K562 (cell line): ENCODE results near the gene CCDC172. TPM values are rescaled to one million over a fixed set of nuclear protein-coding genes. Genes with fewer than 3 reads are reported as not detected.

Experiments used
- ATAC-seq: fragments of 200-7000 bp; cut with Tn5 transposase; 3 replicates; pipeline ENCODE4 v1.9.1; 2020; ENCODE audit warnings: moderate library complexity
- BruUV-seq: library from RNA; stranded (reverse); fragments of 400-500 nt; replicated peaks from 2 replicates; lab custom pipeline; 2021; lab: Mats Ljungman, UMichigan
- CTCF ChIA-PET: fragments of 300-600 bp; formaldehyde crosslinking; extraction: SDS; loops from one replicate; lab custom pipeline; 2021; ENCODE audit warnings: low intra/inter-chr PET ratio; lab: Yijun Ruan, JAX
- POLR2A ChIA-PET: fragments of 300-600, 350-650 bp; sonication (Branson Sonifier 250); formaldehyde crosslinking; extraction: SDS; loops from one replicate; lab custom pipeline; 2021; ENCODE audit warnings: antibody characterized with exemption, inconsistent platforms; lab: Yijun Ruan, JAX
- DNase-seq, 4 experiments: peaks; one replicate each; pipeline versions ENCODE4 v3.0.0 to v3.0.0-alpha.2; 2011 to 2018; ENCODE audit warnings: low spot score in 3 of 4, mixed read lengths in 3 of 4; ENCODE audit errors: extremely low read depth in 1 of 4
- FAIRE-seq: peaks from 2 replicates; lab custom pipeline; 2011; peaks lifted over from hg19 to GRCh38; lab: Jason Lieb, UNC
- H2AFZ ChIP-seq: 2 replicates; pipeline ENCODE4 v1.6.0; 2011; ENCODE audit warnings: low read depth, low read length, control low read depth, inconsistent platforms
- H3K27ac ChIP-seq: fragments of 200-600 bp; 3 replicates; pipeline ENCODE4 v1.8.0; 2011; ENCODE audit warnings: low read depth, mild to moderate bottlenecking, control low read depth, inconsistent platforms, low read length, moderate library complexity, mixed read lengths; ENCODE audit errors: extremely low read depth
- H3K27me3 ChIP-seq, 2 experiments: fragments of 300-600 bp in 1 of 2; 2 replicates in 1 of 2; 3 replicates in 1 of 2; pipeline versions ENCODE4 v1.6.0 to v1.8.0; 2011; ENCODE audit warnings: inconsistent platforms in 2 of 2, low read length in 2 of 2, mild to moderate bottlenecking in 1 of 2, mixed read lengths in 1 of 2, moderate library complexity in 1 of 2; ENCODE audit not compliant: control insufficient read depth in 2 of 2, insufficient read depth in 2 of 2
- H3K36me3 ChIP-seq: fragments of 300-600 bp; 3 replicates; pipeline ENCODE4 v1.8.0; 2011; ENCODE audit warnings: mild to moderate bottlenecking, low read length, inconsistent platforms; ENCODE audit not compliant: control insufficient read depth, insufficient read depth
- H3K4me1 ChIP-seq, 2 experiments: fragments of 200-600 bp in 1 of 2; replicated peaks in 1 of 2; 2 replicates in 1 of 2; 3 replicates in 1 of 2; pipeline versions ENCODE4 v1.5.1 to v1.8.0; 2011; ENCODE audit warnings: inconsistent platforms in 2 of 2, low read length in 2 of 2, mild to moderate bottlenecking in 1 of 2, mixed read lengths in 1 of 2, moderate library complexity in 1 of 2; ENCODE audit not compliant: control insufficient read depth in 2 of 2, insufficient read depth in 2 of 2
- H3K4me2 ChIP-seq: 2 replicates; pipeline ENCODE4 v1.6.1; 2011; ENCODE audit warnings: low read length, control low read depth, inconsistent platforms, mixed read lengths; ENCODE audit not compliant: insufficient read depth
- H3K4me3 ChIP-seq: fragments of 200-600 bp; sonication (generic), shearing (Covaris generic); 2 replicates; pipeline ENCODE4 v1.5.1; 2016; ENCODE audit warnings: control low read depth, inconsistent platforms
- H3K79me2 ChIP-seq: fragments of 200-600 bp; 3 replicates; pipeline ENCODE4 v1.8.0; 2011; ENCODE audit warnings: low read length, inconsistent platforms; ENCODE audit not compliant: control insufficient read depth, insufficient read depth
- H3K9ac ChIP-seq, 2 experiments: 2 replicates each; pipeline versions ENCODE4 v1.6.0 to v1.6.1; 2011; ENCODE audit warnings: low read depth in 2 of 2, low read length in 2 of 2, control low read depth in 1 of 2, inconsistent platforms in 1 of 2, mild to moderate bottlenecking in 1 of 2, mixed read lengths in 1 of 2; ENCODE audit not compliant: insufficient read depth in 1 of 2
- H3K9me1 ChIP-seq: one replicate; pipeline ENCODE4 v1.6.0; 2011; ENCODE audit warnings: inconsistent platforms, mild to moderate bottlenecking, low read length, moderate library complexity; ENCODE audit not compliant: control insufficient read depth, insufficient read depth
- H3K9me3 ChIP-seq: replicated peaks from 2 replicates; pipeline ENCODE4 v1.5.1; 2011; ENCODE audit warnings: low read depth, low read length, inconsistent platforms; ENCODE audit not compliant: control insufficient read depth, insufficient read depth
- H4K20me1 ChIP-seq: replicated peaks from 2 replicates; pipeline ENCODE4 v1.6.1; 2011; ENCODE audit warnings: low read length, inconsistent platforms, mixed read lengths; ENCODE audit not compliant: control insufficient read depth, insufficient read depth
- ARID3B ChIP-seq: fragments of 250-450 bp; sonication (Bioruptor Pico); IDR thresholded peaks from 2 replicates; pipeline ENCODE4 v1.4.0; 2020; ENCODE audit warnings: borderline replicate concordance
- CEBPZ ChIP-seq: fragments of 150-350 bp; IDR thresholded peaks from 2 replicates; pipeline ENCODE4 v1.6.1; 2014; ENCODE audit warnings: low read depth, mild to moderate bottlenecking, low read length, borderline replicate concordance
- GMEB1 ChIP-seq: fragments of 250-450 bp; sonication (Bioruptor Pico); IDR thresholded peaks from 2 replicates; pipeline ENCODE4 v1.4.0; 2020; ENCODE audit warnings: mild to moderate bottlenecking
- HEY1 ChIP-seq: fragments of 250-450 bp; sonication (Bioruptor Pico); IDR thresholded peaks from 2 replicates; pipeline ENCODE4 v1.5.0; 2020; ENCODE audit warnings: mild to moderate bottlenecking, moderate library complexity, borderline replicate concordance
- MAFG ChIP-seq: fragments of 450-650 bp; conservative IDR thresholded peaks from 2 replicates; pipeline ENCODE4 v1.6.1; 2016; ENCODE audit warnings: missing genetic modification characterization, missing compliant biosample characterization
- MCM7 ChIP-seq, 2 experiments: fragments of 450-650 bp; IDR thresholded peaks; 2 replicates each; pipeline ENCODE4 v1.6.1; 2016 to 2018
- POLR2H ChIP-seq: IDR thresholded peaks from 2 replicates; pipeline ENCODE4 v1.6.1; 2016; ENCODE audit warnings: missing genetic modification characterization, low read depth, mild to moderate bottlenecking, control low read depth, missing compliant biosample characterization, moderate library complexity
- ZBTB17 ChIP-seq: fragments of 450-650 bp; formaldehyde crosslinking; IDR thresholded peaks from 2 replicates; pipeline ENCODE4 v1.4.0; 2020; ENCODE audit warnings: mild to moderate bottlenecking
- ZNF316 ChIP-seq: fragments of 450-650 bp; IDR thresholded peaks from 2 replicates; pipeline ENCODE4 v1.6.1; 2016
- WGBS: fragments of 100-300 bp; shearing (Covaris generic); methylation state at CpG from one replicate; pipeline ENCODE4 v1.1.6; 2016; ENCODE audit warnings: low coverage, mixed read lengths; ENCODE audit not compliant: insufficient coverage; ENCODE audit errors: missing lambda C conversion rate; 5-methylcytosine and 5-hydroxymethylcytosine counted together
- in situ Hi-C: fragments of 300-500 bp; cut with MboI; formaldehyde crosslinking; loops from 4 replicates; pipeline ENCODE4 v1.15.0; 2018; ENCODE audit warnings: inconsistent platforms, mixed read lengths
- intact Hi-C: fragments of 100-400 bp; cut with micrococcal nuclease; formaldehyde crosslinking; loops from 2 replicates; pipeline ENCODE4 v1.14.2; 2022
- polyA plus RNA-seq, 8 experiments: library from polyadenylated mRNA; depleted of rRNA in 4 of 8; stranded (reverse) in 5 of 8; unstranded in 3 of 8; fragments of >200 nt; fragmentation: Nextera tagmentation in 2 of 8; fragmentation: Illumina TruSeq in 1 of 8; extraction: Ambion mirVana in 2 of 8; extraction: Trizol in 1 of 8; gene quantifications; 2 replicates each; pipeline versions ENCODE4 v1.2.1 to v1.2.3, GENCODE V29; 2011 to 2014; ENCODE audit warnings: inconsistent platforms in 1 of 8, missing spikeins in 1 of 8
- total RNA-seq, 7 experiments: library from RNA; depleted of rRNA in 6 of 7; stranded (reverse); fragments of >200 nt in 6 of 7; fragmentation: Illumina TruSeq in 2 of 7; extraction: Trizol in 2 of 7; gene quantifications; 2 replicates each; pipeline versions ENCODE4 v1.2.1 to v1.2.3, GENCODE V29; 2011 to 2021; ENCODE audit warnings: low replicate concordance in 1 of 7

CCDC172 gene
- total and polyA plus RNA-seq, 9 of the 15 experiments (the other 6 are each of a cell fraction or from before 2014, with no cell fraction given), result not detected

GRCh38 chr10:116355341-116355740 is 31.1 kb downstream of the CCDC172 start (continued):
- TF ChIP-seq POLR2H (tag) (no peak), ZBTB17 (CRISPR knock-in tag) (no peak), HEY1 (CRISPR knock-in tag) (no peak), GMEB1 (CRISPR knock-in tag) (no peak)
- TF ChIP-seq, all 486 proteins: peak for 0

- TF ChIP-seq ARID3B, result no peak
- peak; percentile 27; the same call in 1 of the 2 replicates for TF ChIP-seq ZNF316
- no peak for TF ChIP-seq MCM7 (IDR thresholded peaks at IDR 0.05)
- TF ChIP-seq MAFG (tag), result 0 out of 2 replicates have a peak, but pooled peaks have one; percentile 24
- no peak for TF ChIP-seq CEBPZ
- FAIRE-seq, result no peak
- Histone ChIP-seq H3K4me2 (no peak overlapping the region), H3K79me2 (no peaks in the 10 kb centered on the region), H3K9me1 (no peaks in the 10 kb centered on the region), H3K9ac (no peak overlapping the region), H3K4me1 (no peaks in the 10 kb centered on the region), H2AFZ (no peak overlapping the region), H3K4me3 (no peak overlapping the region), H3K27me3 (no peaks in the 10 kb centered on the region), H4K20me1 (no peaks in the 10 kb centered on the region), H3K36me3 (no peaks in the 10 kb centered on the region), H3K27ac (no peak overlapping the region), H3K9me3 (no peaks in the 10 kb centered on the region)
- CTCF ChIA-PET, result no interaction called here
- DNase-seq, result no peak
- POLR2A ChIA-PET, result no interaction called here
- no peak for ATAC-seq
- 0% methylated on average over 4 of the region's 4 CpGs for WGBS
- intact Hi-C loops, result no loop called here
- in situ Hi-C loops, result no loop called here
- BruUV-seq, result no TSS peak
These were observed 32.6 kb downstream of the CCDC172 start for GRCh38 chr10:116356833-116357232.
